Endothelial cell of umbilical vein (primary cell): Measurements from ENCODE around the gene CCNG2. TPM values are rescaled to one million over a fixed set of nuclear protein-coding genes. Genes with fewer than 3 reads are reported as not detected.

Experiments used
- BruUV-seq: library from RNA; stranded (reverse); fragments of 400-500 nt; replicated peaks from 2 replicates; lab custom pipeline; 2021; lab: Mats Ljungman, UMichigan
- CTCF ChIA-PET: fragments of 300-600, 350-600 bp; sonication (Branson Sonifier 250); formaldehyde crosslinking; loops from one replicate; lab custom pipeline; 2021; ENCODE audit warnings: antibody characterized with exemption, inconsistent platforms; lab: Charles Lee
- POLR2A ChIA-PET: fragments of 300-600, 350-600 bp; sonication (Branson Sonifier 250); formaldehyde crosslinking; loops from one replicate; lab custom pipeline; 2021; ENCODE audit warnings: antibody characterized with exemption, inconsistent platforms; lab: Charles Lee
- DNase-seq: peaks from one replicate; pipeline ENCODE4 v3.0.0-alpha.2; 2011; ENCODE audit warnings: low read depth, low spot score
- FAIRE-seq: peaks from 2 replicates; lab custom pipeline; 2011; peaks lifted over from hg19 to GRCh38; lab: Jason Lieb, UNC
- H2AFZ ChIP-seq: 2 replicates; pipeline ENCODE4 v1.6.0; 2012; ENCODE audit warnings: low read depth, low read length, control low read depth, inconsistent platforms
- H3K27ac ChIP-seq: 2 replicates; pipeline ENCODE4 v1.5.1; 2011; ENCODE audit warnings: low read depth, mild to moderate bottlenecking, control low read depth, low read length, moderate library complexity; ENCODE audit not compliant: insufficient read depth
- H3K27me3 ChIP-seq, 2 experiments: 2 replicates each; pipeline versions ENCODE4 v1.6.0 to v1.6.1; 2011; ENCODE audit warnings: low read length in 2 of 2, mixed read lengths in 1 of 2; ENCODE audit not compliant: control insufficient read depth in 2 of 2, insufficient read depth in 2 of 2
- H3K36me3 ChIP-seq, 2 experiments: 2 replicates in 1 of 2; 3 replicates in 1 of 2; pipeline ENCODE4 v1.5.1; 2011; ENCODE audit warnings: low read length in 2 of 2, mild to moderate bottlenecking in 1 of 2, moderate library complexity in 1 of 2; ENCODE audit not compliant: control insufficient read depth in 2 of 2, insufficient read depth in 2 of 2; ENCODE audit errors: extremely low read depth in 1 of 2
- H3K4me1 ChIP-seq: 3 replicates; pipeline ENCODE4 v1.5.1; 2011; ENCODE audit warnings: mild to moderate bottlenecking, low read length; ENCODE audit not compliant: control insufficient read depth, insufficient read depth; ENCODE audit errors: extremely low read depth
- H3K4me2 ChIP-seq: 2 replicates; pipeline ENCODE4 v1.6.1; 2011; ENCODE audit warnings: low read length, control low read depth, mixed read lengths; ENCODE audit not compliant: insufficient read depth
- H3K4me3 ChIP-seq, 3 experiments: fragments of 200-600 bp in 1 of 3; sonication (generic), shearing (Covaris generic) in 1 of 3; replicated peaks in 1 of 3; 2 replicates each; pipeline ENCODE4 v1.5.1; 2011 to 2016; ENCODE audit warnings: control low read depth in 3 of 3, low read length in 3 of 3, mild to moderate bottlenecking in 2 of 3, inconsistent platforms in 1 of 3, low read depth in 1 of 3, moderate library complexity in 1 of 3; ENCODE audit not compliant: insufficient read depth in 1 of 3
- H3K79me2 ChIP-seq: 2 replicates; pipeline ENCODE4 v1.6.0; 2012; ENCODE audit warnings: low read length, inconsistent platforms; ENCODE audit not compliant: control insufficient read depth, insufficient read depth
- H3K9ac ChIP-seq: replicated peaks from 2 replicates; pipeline ENCODE3; 2011; ENCODE audit warnings: low read length, control low read depth; ENCODE audit not compliant: insufficient read depth; ENCODE audit errors: extremely low read depth
- H3K9me1 ChIP-seq: replicated peaks from 3 replicates; pipeline ENCODE4 v1.6.0; 2011; ENCODE audit warnings: mild to moderate bottlenecking, low read length; ENCODE audit not compliant: control insufficient read depth, insufficient read depth; ENCODE audit errors: extremely low read depth
- H3K9me3 ChIP-seq: replicated peaks from 2 replicates; pipeline ENCODE4 v1.5.1; 2012; ENCODE audit warnings: low read length, inconsistent platforms; ENCODE audit not compliant: control insufficient read depth, insufficient read depth
- H4K20me1 ChIP-seq: replicated peaks from 2 replicates; pipeline ENCODE3; 2011; ENCODE audit warnings: mild to moderate bottlenecking, low read length; ENCODE audit not compliant: control insufficient read depth, insufficient read depth; ENCODE audit errors: extremely low read depth
- EZH2 ChIP-seq: IDR thresholded peaks from 2 replicates; pipeline ENCODE4 v1.6.1; 2012; ENCODE audit warnings: borderline replicate concordance, low read depth, mild to moderate bottlenecking, moderate library complexity, low read length, inconsistent platforms; ENCODE audit not compliant: severe bottlenecking
- FOS ChIP-seq: IDR thresholded peaks from 2 replicates; pipeline ENCODE4 v1.6.1; 2011; ENCODE audit warnings: mild to moderate bottlenecking, low read length, moderate library complexity, borderline replicate concordance; ENCODE audit not compliant: insufficient read depth
- GATA2 ChIP-seq: IDR thresholded peaks from 2 replicates; pipeline ENCODE4 v1.7.0; 2011; ENCODE audit warnings: low read depth, mild to moderate bottlenecking, moderate library complexity, mixed read lengths, low read length; ENCODE audit not compliant: insufficient read length, insufficient read depth
- JUN ChIP-seq: IDR thresholded peaks from 2 replicates; pipeline ENCODE4 v1.6.1; 2011; ENCODE audit warnings: borderline replicate concordance, low read depth; ENCODE audit not compliant: insufficient read length, insufficient read depth
- MYC ChIP-seq: IDR thresholded peaks from one replicate; pipeline ENCODE4 v1.6.1; 2011; ENCODE audit warnings: mild to moderate bottlenecking, low read depth, low read length
- POLR2A ChIP-seq: IDR thresholded peaks from 2 replicates; pipeline ENCODE4 v1.6.1; 2012; ENCODE audit warnings: low read depth, mild to moderate bottlenecking, control low read depth, low read length
- POLR2AphosphoS5 ChIP-seq: IDR thresholded peaks from 2 replicates; pipeline ENCODE4 v1.6.1; 2012; ENCODE audit warnings: low read depth, mild to moderate bottlenecking, control low read depth, low read length, moderate library complexity; ENCODE audit not compliant: insufficient read depth
- dilution Hi-C: fragments of 300-500 bp; cut with MboI; formaldehyde crosslinking; loops from one replicate; pipeline ENCODE4 v1.15.0; 2019; ENCODE audit warnings: low sequenced_read_pairs; ENCODE audit not compliant: extremely low pct_ligation_motif_present
- intact Hi-C: fragments of 100-400 bp; cut with micrococcal nuclease; formaldehyde crosslinking; loops from one replicate; pipeline ENCODE4 v1.10.0; 2022
- polyA plus RNA-seq, 4 experiments: library from polyadenylated mRNA; depleted of rRNA in 3 of 4; stranded (reverse) in 3 of 4; unstranded in 1 of 4; fragments of >200 nt; gene quantifications; 2 replicates each; pipeline versions ENCODE4 v1.2.1 to v1.2.3, GENCODE V29; 2011 to 2012; ENCODE audit warnings: missing spikeins in 1 of 4
- total RNA-seq: library from RNA; stranded (reverse); gene quantifications from 2 replicates; pipeline ENCODE4 v1.2.3, GENCODE V29; 2021
- TF ChIP-seq, protein P1 (sequence below): IDR thresholded peaks from 2 replicates; pipeline ENCODE4 v1.6.1; 2011; ENCODE audit not compliant: insufficient read depth, insufficient read length
- TF ChIP-seq, protein P2 (sequence below), 2 donors: IDR thresholded peaks; 1 replicate in 1 of 2; 2 replicates in 1 of 2; pipeline ENCODE4 v1.5.1; 2011; ENCODE audit warnings: low read length in 2 of 2, mild to moderate bottlenecking in 2 of 2, moderate library complexity in 2 of 2, control low read depth in 1 of 2, inconsistent platforms in 1 of 2, low read depth in 1 of 2; ENCODE audit not compliant: insufficient read depth in 1 of 2; ENCODE audit errors: extremely low read depth in 1 of 2

The CCNG2 gene
- total and polyA plus RNA-seq, 2 donors (not counting 3 experiments of a cell fraction or from before 2014, with no cell fraction given): 7.9 to 28.3 TPM

GRCh38 chr4:77187322-77187721, 30.3 kb downstream of the CCNG2 start:
- BruUV-seq: no TSS peak
- Histone ChIP-seq H2AFZ (no peak overlapping the region), H3K9me3 (no peaks in the 10 kb centered on the region), H3K27me3 (peaks cover 23 to 51% of the 10 kb centered on the region in 2 experiments), H3K4me3 (no peak overlapping the region), H3K79me2 (no peaks in the 10 kb centered on the region), H3K27ac (no peak overlapping the region), H3K4me2 (no peak overlapping the region), H3K9ac (no peak overlapping the region), H3K9me1 (no peaks in the 10 kb centered on the region), H3K36me3 (no peaks in the 10 kb centered on the region), H4K20me1 (no peaks in the 10 kb centered on the region), H3K4me1 (no peaks in the 10 kb centered on the region)
- ChIA-PET CTCF (interaction anchor here (3.9 kb wide), 1 partner anchor 16 kb away, joined by 26 read pairs; no protein-coding TSS in a partner anchor), POLR2A (no interaction called here)
- dilution Hi-C loops (no loop called here), intact Hi-C loops (no loop called here)
- DNase-seq (no peak), FAIRE-seq (no peak)
- TF ChIP-seq POLR2AphosphoS5 (no peak), MYC (no peak), EZH2 (no peak), JUN (no peak), FOS (no peak), POLR2A (no peak), GATA2 (no peak)
- TF ChIP-seq, protein P1, sequence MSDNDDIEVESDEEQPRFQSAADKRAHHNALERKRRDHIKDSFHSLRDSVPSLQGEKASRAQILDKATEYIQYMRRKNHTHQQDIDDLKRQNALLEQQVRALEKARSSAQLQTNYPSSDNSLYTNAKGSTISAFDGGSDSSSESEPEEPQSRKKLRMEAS: no peak
- TF ChIP-seq, protein P2, sequence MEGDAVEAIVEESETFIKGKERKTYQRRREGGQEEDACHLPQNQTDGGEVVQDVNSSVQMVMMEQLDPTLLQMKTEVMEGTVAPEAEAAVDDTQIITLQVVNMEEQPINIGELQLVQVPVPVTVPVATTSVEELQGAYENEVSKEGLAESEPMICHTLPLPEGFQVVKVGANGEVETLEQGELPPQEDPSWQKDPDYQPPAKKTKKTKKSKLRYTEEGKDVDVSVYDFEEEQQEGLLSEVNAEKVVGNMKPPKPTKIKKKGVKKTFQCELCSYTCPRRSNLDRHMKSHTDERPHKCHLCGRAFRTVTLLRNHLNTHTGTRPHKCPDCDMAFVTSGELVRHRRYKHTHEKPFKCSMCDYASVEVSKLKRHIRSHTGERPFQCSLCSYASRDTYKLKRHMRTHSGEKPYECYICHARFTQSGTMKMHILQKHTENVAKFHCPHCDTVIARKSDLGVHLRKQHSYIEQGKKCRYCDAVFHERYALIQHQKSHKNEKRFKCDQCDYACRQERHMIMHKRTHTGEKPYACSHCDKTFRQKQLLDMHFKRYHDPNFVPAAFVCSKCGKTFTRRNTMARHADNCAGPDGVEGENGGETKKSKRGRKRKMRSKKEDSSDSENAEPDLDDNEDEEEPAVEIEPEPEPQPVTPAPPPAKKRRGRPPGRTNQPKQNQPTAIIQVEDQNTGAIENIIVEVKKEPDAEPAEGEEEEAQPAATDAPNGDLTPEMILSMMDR (IDR thresholded peaks at IDR 0.05; ENCODE audit: extremely low read depth in 1 of 2, insufficient read depth in 1 of 2, low read depth in 1 of 2, low read length in 2 of 2): no peak
